Sigmoid colon (tissue), 7 donors: ENCODE data around the gene DIS3L. TPM values are rescaled to one million over a fixed set of nuclear protein-coding genes. Genes with fewer than 3 reads are reported as not detected.

Source experiments
- DNase-seq: peaks from one replicate; pipeline ENCODE4 v3.0.0-alpha.2; 2019
- H3K27ac ChIP-seq, 4 donors: fragments of 200-600 bp; sonication (generic); one replicate each; pipeline ENCODE4 v1.5.1; 2016 to 2019; ENCODE audit warnings: mild to moderate bottlenecking in 1 of 4
- H3K27me3 ChIP-seq, 3 donors: fragments of 200-600 bp; sonication (generic); one replicate each; pipeline ENCODE4 v1.5.1; 2019; ENCODE audit warnings: mild to moderate bottlenecking in 1 of 3
- H3K36me3 ChIP-seq, 4 donors: fragments of 200-600 bp; sonication (generic); one replicate each; pipeline ENCODE4 v1.5.1; 2016 to 2019
- H3K4me1 ChIP-seq, 4 donors: fragments of 200-600 bp; sonication (generic); one replicate each; pipeline ENCODE4 v1.5.1; 2017 to 2019
- H3K4me3 ChIP-seq, 4 donors: fragments of 200-600 bp; sonication (generic); one replicate each; pipeline ENCODE4 v1.5.1; 2017 to 2019; ENCODE audit warnings: mild to moderate bottlenecking in 2 of 4, moderate library complexity in 1 of 4
- H3K9me3 ChIP-seq, 4 donors: fragments of 200-600 bp in 3 of 4; sonication (generic) in 3 of 4; one replicate each; pipeline versions ENCODE4 v1.5.1 to v1.6.1; 2013 to 2019
- EP300 ChIP-seq, 4 donors: sonication (generic); formaldehyde crosslinking; IDR thresholded peaks; one replicate each; pipeline ENCODE4 v1.6.1; 2017; ENCODE audit warnings: antibody characterized with exemption in 4 of 4
- POLR2A ChIP-seq, 2 donors: fragments of 450-650 bp; IDR thresholded peaks; one replicate each; pipeline ENCODE4 v1.6.1; 2016; ENCODE audit warnings: antibody characterized with exemption in 2 of 2, mild to moderate bottlenecking in 2 of 2, moderate library complexity in 2 of 2
- POLR2AphosphoS5 ChIP-seq, 4 donors: sonication (generic); formaldehyde crosslinking; IDR thresholded peaks; one replicate each; pipeline ENCODE4 v1.6.1; 2017; ENCODE audit warnings: antibody characterized with exemption in 4 of 4
- WGBS, 2 donors: extraction: QIAGEN DNeasy Blood & Tissue Kit; methylation state at CpG; one replicate each; pipeline ENCODE4 v1.1.7; 2013; 5-methylcytosine and 5-hydroxymethylcytosine counted together
- intact Hi-C: fragments of 100-400 bp; cut with DNase I; formaldehyde crosslinking; loops from one replicate; pipeline ENCODE4 v1.15.1; 2023
- polyA plus RNA-seq, 3 donors: library from polyadenylated mRNA; stranded (reverse); fragments of 200-250 nt; gene quantifications; one replicate each; pipeline ENCODE4 v1.2.3, GENCODE V29; 2013
- total RNA-seq, 4 donors: library from RNA; depleted of rRNA; stranded (reverse); fragments of >200 nt; gene quantifications; one replicate each; pipeline ENCODE4 v1.1.0, GENCODE V29; 2016
- TF ChIP-seq, protein P1 (sequence below), 4 experiments: fragments of 450-650 bp in 3 of 4; fragments of 200-600 bp in 1 of 4; IDR thresholded peaks; one replicate each; pipeline ENCODE4 v1.5.1; 2016 to 2019; ENCODE audit warnings: antibody characterized with exemption in 4 of 4, mild to moderate bottlenecking in 3 of 4, moderate library complexity in 2 of 4
- donor health status: healthy with polysubstance abuse.
- donor health status: Bipolar disorder and iron deficiency.
- donor health status: healthy.

Gene DIS3L
- total and polyA plus RNA-seq, 7 donors: 5.3 to 52.3 (median 29.5) TPM

DNA sequence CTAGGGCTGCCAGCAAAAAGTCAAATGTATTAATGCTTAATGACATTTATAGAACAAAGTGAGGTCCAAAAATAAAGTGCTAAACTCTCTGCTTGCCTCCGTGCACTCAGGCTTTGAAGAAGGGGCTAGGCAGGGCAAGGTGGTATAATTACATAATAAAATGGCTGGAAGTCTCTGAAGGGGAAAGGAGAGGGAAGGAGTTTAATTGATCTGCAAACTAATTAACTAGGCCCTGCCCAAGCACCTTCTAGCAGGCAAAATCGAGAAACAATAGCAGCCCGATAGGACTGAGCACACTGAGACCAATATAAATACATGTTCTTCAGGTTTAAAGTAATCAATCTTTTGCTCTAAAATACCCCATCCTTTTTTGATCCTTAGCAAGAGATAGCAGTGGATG lies 13.0 kb downstream of the DIS3L start:
- H3K27ac ChIP-seq: no peak overlapping the region
- no peaks in the 10 kb centered on the region for H3K4me1 ChIP-seq
- 24 to 73% methylated on average over 3 of the region's 3 CpGs for WGBS, 2 donors
- peaks cover 11 to 63% (median 17%) of the 10 kb centered on the region in 4 donors for H3K36me3 ChIP-seq
- intact Hi-C loops: no loop called here
- TF ChIP-seq POLR2A (IDR thresholded peaks at IDR 0.05): no peak
- TF ChIP-seq POLR2AphosphoS5 (IDR thresholded peaks at IDR 0.05): no peak
- TF ChIP-seq EP300 (IDR thresholded peaks at IDR 0.05): no peak
- TF ChIP-seq, protein P1, sequence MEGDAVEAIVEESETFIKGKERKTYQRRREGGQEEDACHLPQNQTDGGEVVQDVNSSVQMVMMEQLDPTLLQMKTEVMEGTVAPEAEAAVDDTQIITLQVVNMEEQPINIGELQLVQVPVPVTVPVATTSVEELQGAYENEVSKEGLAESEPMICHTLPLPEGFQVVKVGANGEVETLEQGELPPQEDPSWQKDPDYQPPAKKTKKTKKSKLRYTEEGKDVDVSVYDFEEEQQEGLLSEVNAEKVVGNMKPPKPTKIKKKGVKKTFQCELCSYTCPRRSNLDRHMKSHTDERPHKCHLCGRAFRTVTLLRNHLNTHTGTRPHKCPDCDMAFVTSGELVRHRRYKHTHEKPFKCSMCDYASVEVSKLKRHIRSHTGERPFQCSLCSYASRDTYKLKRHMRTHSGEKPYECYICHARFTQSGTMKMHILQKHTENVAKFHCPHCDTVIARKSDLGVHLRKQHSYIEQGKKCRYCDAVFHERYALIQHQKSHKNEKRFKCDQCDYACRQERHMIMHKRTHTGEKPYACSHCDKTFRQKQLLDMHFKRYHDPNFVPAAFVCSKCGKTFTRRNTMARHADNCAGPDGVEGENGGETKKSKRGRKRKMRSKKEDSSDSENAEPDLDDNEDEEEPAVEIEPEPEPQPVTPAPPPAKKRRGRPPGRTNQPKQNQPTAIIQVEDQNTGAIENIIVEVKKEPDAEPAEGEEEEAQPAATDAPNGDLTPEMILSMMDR (IDR thresholded peaks at IDR 0.05): no peak
- H3K27me3 ChIP-seq: no peaks in the 10 kb centered on the region
- DNase-seq: no peak
- no peak overlapping the region for H3K4me3 ChIP-seq
- H3K9me3 ChIP-seq: no peaks in the 10 kb centered on the region

DNA sequence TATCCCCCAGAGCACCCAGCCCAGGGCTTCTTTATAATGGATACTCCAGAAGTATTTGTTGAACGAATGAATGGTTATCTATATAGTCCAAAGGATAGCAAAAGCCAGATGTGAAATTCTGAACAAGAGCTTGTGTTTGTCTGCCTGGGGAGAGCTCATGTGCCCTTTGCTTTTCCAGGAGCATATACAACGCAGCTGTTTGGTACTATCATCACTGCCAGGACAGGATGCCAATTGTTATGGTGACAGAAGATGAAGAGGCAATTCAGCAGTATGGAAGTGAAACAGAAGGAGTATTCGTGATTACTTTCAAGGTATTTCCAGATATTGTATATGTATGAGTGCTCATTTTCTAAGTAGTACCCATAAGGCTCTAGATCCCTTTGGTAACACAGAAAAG lies 15.2 kb downstream of the DIS3L start:
- no peak overlapping the region for H3K4me3 ChIP-seq
- intact Hi-C loops: no loop called here
- H3K4me1 ChIP-seq: no peaks in the 10 kb centered on the region
- H3K9me3 ChIP-seq: no peaks in the 10 kb centered on the region
- TF ChIP-seq POLR2A (IDR thresholded peaks at IDR 0.05) (no peak), POLR2AphosphoS5 (IDR thresholded peaks at IDR 0.05) (no peak), EP300 (IDR thresholded peaks at IDR 0.05) (no peak)
- TF ChIP-seq, protein P1 (IDR thresholded peaks at IDR 0.05): no peak
- H3K27me3 ChIP-seq: no peaks in the 10 kb centered on the region
- peaks cover 25 to 82% (median 37%) of the 10 kb centered on the region in 4 donors for H3K36me3 ChIP-seq
- 95 to 96% methylated on average over 3 of the region's 3 CpGs for WGBS, 2 donors
- DNase-seq: no peak
- H3K27ac ChIP-seq: no peak overlapping the region

DNA sequence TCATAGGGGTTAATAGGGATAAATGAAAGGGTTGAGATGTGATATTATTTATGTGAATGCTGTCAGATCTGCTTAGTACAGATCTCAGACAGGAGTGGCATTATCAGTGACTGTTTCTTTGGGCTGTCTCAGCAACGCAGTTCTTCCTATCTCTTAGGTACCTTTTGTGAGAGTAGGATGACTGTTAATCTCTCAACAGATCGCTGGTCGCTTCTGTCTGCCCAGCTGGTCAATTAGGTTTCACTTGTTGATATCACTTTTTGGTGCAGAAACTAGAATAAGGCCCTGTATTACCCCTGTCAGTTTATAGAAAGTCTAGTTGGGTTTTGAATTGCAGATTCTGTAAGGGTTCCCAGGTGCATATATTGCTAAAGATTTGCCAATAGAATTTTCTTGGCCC lies 16.5 kb downstream of the DIS3L start:
- H3K4me1 ChIP-seq: no peaks in the 10 kb centered on the region
- WGBS, 2 donors: 93 to 97% methylated on average over 3 of the region's 3 CpGs
- TF ChIP-seq, protein P1 (IDR thresholded peaks at IDR 0.05): no peak
- TF ChIP-seq EP300 (IDR thresholded peaks at IDR 0.05) (no peak), POLR2AphosphoS5 (IDR thresholded peaks at IDR 0.05) (no peak), POLR2A (IDR thresholded peaks at IDR 0.05) (no peak)
- H3K27me3 ChIP-seq: no peaks in the 10 kb centered on the region
- intact Hi-C loops: no loop called here
- peaks cover 25 to 95% (median 44%) of the 10 kb centered on the region in 4 donors for H3K36me3 ChIP-seq
- DNase-seq: no peak
- H3K4me3 ChIP-seq: no peak overlapping the region
- H3K27ac ChIP-seq: no peak overlapping the region
- H3K9me3 ChIP-seq: no peaks in the 10 kb centered on the region

DNA sequence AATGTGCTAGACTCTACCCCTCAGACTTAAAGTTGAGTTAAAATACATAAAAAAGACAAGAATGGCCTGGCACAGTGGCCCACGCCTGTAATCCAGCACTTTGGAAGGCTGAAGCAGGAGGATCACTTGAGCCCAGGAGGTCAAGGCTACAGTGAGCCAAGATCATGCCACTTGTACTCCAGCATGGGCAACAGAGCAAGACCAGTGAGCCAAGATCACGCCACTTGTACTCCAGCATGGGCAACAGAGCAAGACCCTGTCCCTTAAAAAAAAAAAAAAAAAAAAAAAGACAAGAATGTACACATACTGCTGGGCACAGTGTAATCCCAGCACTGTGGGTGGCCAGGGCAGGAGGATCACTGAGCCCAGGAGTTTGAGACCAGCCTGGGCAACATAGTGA lies 17.4 kb downstream of the DIS3L start:
- TF ChIP-seq POLR2AphosphoS5 (IDR thresholded peaks at IDR 0.05): no peak
- TF ChIP-seq, protein P1 (IDR thresholded peaks at IDR 0.05): no peak
- TF ChIP-seq POLR2A (IDR thresholded peaks at IDR 0.05): no peak
- no peak for TF ChIP-seq EP300 (IDR thresholded peaks at IDR 0.05)
- DNase-seq: peak; percentile 18
- Histone ChIP-seq H3K36me3 (peaks cover 25 to 99% (median 53%) of the 10 kb centered on the region in 4 donors), H3K4me1 (no peaks in the 10 kb centered on the region), H3K9me3 (no peaks in the 10 kb centered on the region), H3K27ac (no peak overlapping the region), H3K4me3 (no peak overlapping the region), H3K27me3 (no peaks in the 10 kb centered on the region)
- WGBS, 2 donors: 96 to 97% methylated on average over 2 of the region's 2 CpGs
- intact Hi-C loops: no loop called here

DNA sequence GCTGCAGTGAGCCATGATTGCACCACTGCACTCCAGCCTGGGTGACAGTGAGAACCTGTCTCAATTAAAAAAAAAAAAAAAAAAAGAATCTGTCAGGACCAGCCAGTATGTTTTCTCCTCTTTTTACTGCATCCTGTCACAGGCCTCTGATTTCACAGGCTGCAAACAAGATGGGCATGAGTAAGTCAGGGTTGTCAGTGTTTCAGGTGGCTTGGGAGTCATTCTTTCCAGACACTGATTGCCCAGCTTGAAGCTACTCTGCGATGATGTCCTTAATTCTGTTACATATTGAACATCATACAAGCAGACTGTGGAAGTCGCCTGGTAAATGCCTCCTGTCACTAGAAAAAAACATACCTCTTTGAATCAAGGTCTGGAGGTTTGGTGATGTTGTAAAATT lies 18.8 kb downstream of the DIS3L start:
- no peaks in the 10 kb centered on the region for H3K27me3 ChIP-seq
- no peaks in the 10 kb centered on the region for H3K4me1 ChIP-seq
- no peaks in the 10 kb centered on the region for H3K9me3 ChIP-seq
- peaks cover 34 to 100% (median 64%) of the 10 kb centered on the region in 4 donors for H3K36me3 ChIP-seq
- intact Hi-C loops: no loop called here
- no peak overlapping the region for H3K27ac ChIP-seq
- TF ChIP-seq POLR2AphosphoS5 (IDR thresholded peaks at IDR 0.05) (no peak), EP300 (IDR thresholded peaks at IDR 0.05) (no peak), POLR2A (IDR thresholded peaks at IDR 0.05) (no peak)
- TF ChIP-seq, protein P1 (IDR thresholded peaks at IDR 0.05): no peak
- H3K4me3 ChIP-seq: no peak overlapping the region
- WGBS, 2 donors: 93 to 97% methylated on average over 2 of the region's 2 CpGs
- DNase-seq: no peak
